ENCODE results near the gene ZBTB42. TPM values are rescaled to one million over a fixed set of nuclear protein-coding genes. Genes with fewer than 3 reads are reported as not detected.

The ZBTB42 gene
- total RNA-seq, 1 donor = 4.3 TPM

DNA sequence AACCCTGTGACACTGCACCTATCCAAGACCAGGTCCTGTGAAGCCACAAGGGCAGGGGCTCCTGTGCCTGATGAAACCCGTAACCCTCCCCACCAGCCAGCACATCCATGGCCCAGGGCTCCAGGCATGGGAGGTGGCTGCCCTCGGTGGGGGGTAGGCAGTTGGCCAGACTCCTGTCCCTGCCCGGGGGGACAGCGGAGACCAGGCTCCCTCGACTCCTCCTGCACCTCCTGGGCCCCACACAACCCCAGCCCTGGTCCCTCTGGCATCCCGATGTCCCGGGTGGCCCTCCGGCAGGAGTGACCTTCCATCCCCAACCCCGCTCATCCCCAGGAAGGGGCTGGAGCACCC, 16.7 kb upstream of the ZBTB42 start:
- TF ChIP-seq, protein P1, sequence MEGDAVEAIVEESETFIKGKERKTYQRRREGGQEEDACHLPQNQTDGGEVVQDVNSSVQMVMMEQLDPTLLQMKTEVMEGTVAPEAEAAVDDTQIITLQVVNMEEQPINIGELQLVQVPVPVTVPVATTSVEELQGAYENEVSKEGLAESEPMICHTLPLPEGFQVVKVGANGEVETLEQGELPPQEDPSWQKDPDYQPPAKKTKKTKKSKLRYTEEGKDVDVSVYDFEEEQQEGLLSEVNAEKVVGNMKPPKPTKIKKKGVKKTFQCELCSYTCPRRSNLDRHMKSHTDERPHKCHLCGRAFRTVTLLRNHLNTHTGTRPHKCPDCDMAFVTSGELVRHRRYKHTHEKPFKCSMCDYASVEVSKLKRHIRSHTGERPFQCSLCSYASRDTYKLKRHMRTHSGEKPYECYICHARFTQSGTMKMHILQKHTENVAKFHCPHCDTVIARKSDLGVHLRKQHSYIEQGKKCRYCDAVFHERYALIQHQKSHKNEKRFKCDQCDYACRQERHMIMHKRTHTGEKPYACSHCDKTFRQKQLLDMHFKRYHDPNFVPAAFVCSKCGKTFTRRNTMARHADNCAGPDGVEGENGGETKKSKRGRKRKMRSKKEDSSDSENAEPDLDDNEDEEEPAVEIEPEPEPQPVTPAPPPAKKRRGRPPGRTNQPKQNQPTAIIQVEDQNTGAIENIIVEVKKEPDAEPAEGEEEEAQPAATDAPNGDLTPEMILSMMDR (IDR thresholded peaks at IDR 0.05; ENCODE audit: insufficient read depth, low read depth, low read length) = no peak
- no peak overlapping the region for H3K4me3 ChIP-seq (ENCODE audit: low read depth, low read length)
- DNase-seq (ENCODE audit: low read depth) = no peak

DNA sequence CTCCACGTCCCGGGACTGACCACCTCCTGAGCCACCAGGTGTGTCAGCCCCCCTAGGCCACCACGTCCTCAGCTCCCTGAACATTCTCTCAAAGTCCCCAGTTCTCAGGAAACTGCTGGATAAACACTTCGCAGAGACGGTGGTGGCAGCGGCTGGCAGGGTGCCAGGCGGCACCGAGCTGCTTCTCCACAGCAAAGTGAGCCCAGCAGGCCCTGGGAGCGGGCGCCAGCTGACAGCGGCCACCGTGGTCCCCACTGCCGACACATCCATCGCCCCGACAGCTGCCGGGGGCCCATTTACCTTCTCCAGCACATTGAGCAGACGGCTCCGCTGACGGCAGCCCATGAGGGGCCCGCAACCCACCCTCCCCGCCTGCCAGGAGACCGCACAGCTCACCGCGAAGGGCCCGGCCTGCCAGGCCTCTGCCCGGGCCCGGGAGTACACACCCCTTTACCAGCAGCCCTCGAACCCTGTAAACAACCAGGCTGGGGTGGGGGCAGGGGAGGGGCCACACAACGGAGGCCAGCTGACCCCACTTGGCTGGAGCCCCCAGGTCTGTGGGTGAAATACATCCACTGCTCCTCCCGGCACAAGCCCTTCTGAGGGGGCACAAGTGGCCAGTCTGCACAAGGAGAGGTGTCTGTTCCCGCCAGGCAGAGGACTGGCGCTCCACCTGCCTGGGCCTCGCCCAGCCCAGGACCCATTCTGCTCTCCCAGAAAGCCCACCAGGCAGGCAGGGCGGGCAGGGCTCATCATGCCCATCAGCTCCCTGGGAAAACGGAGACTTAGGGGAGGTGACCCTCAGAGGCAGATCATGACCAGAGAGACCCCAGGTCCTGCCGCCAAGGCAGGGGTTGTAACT, 15.8 kb upstream of the ZBTB42 start:
- no peak overlapping the region for H3K4me3 ChIP-seq (ENCODE audit: low read depth, low read length)
- DNase-seq (ENCODE audit: low read depth) = no peak
- TF ChIP-seq, protein P1 (IDR thresholded peaks at IDR 0.05; ENCODE audit: insufficient read depth, low read depth, low read length) = no peak

DNA sequence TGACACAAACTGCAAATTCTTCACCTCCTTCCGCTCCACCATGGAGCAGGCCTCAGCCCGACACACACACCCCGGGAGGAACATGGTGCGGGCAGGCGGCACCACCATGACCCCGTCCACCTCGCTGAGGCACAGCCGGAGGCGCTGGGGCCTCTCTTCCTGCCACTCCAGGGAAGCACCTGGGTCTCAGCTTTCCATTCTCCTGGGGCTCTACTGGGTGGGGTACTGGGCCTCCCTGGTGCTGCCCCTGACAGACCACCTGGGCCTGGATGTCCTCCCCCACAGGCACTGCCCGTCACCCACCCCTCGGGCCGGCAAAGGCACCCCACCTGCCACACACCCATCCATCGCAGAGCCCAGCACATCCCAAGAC, 15.2 kb upstream of the ZBTB42 start:
- H3K4me3 ChIP-seq (ENCODE audit: low read depth, low read length) = no peak overlapping the region
- TF ChIP-seq, protein P1 (IDR thresholded peaks at IDR 0.05; ENCODE audit: insufficient read depth, low read depth, low read length) = no peak
- no peak for DNase-seq (ENCODE audit: low read depth)

DNA sequence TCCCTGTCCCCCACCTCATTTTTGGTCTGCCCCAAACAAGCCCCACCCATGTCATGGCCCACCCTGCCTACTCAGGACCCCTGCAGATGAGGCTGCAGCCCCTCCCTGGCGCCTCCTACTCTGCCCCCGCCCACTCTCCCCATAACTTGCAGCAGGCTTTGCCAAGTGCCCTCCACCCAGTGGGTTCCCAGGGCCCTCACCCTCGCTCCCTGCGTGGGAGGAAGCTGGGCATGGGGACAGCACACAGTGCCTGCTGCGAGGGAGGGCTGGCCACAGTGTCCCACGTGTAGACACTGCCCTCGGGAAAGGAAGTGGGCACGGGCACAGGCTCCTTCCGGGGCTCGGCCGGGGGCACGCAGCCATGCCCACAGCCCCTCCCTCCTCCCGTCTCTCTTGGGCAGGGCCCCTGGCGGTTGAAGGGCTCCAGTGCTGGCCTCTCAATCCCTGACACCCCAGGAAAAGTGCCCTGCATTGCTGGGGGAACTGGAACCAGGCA, 14.8 kb upstream of the ZBTB42 start:
- no peak overlapping the region for H3K4me3 ChIP-seq (ENCODE audit: low read depth, low read length)
- TF ChIP-seq, protein P1 (IDR thresholded peaks at IDR 0.05; ENCODE audit: insufficient read depth, low read depth, low read length) = no peak
- no peak for DNase-seq (ENCODE audit: low read depth)

DNA sequence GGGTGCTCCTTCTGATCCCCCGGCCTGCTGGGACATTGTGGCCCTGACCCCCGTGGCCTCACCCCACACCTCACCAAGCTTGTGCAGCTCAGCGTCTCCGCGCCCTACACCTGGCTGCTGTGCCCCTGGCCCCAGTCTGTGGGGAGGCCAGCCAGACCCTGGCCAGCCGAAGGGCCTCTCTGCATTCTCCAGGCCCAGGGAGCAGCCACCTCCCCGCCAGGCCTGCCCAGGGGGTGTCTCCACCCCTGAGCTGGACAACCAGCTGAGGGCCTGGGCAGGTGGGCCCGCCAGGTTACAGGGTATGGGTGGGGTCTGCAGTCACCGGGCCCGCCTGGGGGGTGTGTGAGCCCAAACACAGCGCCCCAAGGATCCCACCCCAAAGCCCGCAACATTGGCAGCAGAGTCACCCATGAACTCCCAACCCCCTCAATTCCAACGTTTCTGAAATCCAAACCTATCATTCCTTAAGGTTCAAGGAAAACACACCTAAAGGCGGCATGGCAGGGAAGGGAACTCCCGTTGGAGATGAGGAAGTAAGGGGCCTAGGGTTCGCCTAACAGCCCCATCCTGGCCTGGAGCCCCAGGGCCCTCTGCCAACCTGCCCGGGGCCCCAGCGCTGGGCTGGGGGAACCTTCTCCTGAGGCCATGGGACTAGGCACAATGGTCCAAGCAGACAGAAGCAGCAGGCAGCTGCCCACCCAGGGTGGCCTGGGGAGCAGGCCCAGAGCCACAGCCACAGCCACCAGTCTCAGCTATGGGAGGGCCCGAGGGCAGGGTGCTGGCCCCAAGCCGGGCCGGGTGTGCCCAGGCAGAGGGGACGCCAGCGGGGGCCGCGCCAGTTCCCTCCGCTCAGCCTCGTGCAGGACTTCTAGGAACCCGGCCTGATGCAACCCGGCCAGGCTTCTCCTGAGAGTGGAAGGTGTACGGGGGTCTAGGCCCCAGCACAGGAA, 13.9 kb upstream of the ZBTB42 start:
- DNase-seq (ENCODE audit: low read depth) = no peak
- TF ChIP-seq, protein P1 (IDR thresholded peaks at IDR 0.05; ENCODE audit: insufficient read depth, low read depth, low read length) = no peak
- H3K4me3 ChIP-seq (ENCODE audit: low read depth, low read length) = no peak overlapping the region

DNA sequence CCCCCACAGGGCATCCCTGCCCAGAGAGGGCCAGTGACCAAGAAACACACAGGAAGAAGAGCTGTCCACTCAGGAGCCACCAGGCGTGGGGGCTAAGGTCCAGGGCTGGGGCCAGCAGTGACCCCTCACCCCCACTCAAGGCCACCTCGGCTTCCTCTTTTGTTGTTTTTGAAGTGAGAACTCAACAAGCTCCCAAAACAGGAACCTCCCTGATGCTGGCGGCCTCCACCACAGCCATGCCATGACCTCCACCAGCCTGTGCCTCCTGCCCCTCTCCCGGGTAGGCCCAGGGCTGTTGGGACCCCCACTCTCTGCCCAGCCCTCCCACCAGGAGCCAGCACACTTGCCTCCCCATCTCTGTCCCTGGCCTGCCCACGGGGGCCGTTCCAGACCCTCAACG, 13.2 kb upstream of the ZBTB42 start:
- TF ChIP-seq, protein P1 (IDR thresholded peaks at IDR 0.05; ENCODE audit: insufficient read depth, low read depth, low read length) = no peak
- no peak overlapping the region for H3K4me3 ChIP-seq (ENCODE audit: low read depth, low read length)
- no peak for DNase-seq (ENCODE audit: low read depth)
